Inflammatory macrophage treated with lipopolysaccharide for 1 hour (primary cell): ENCODE results near the gene CYP2W1.
"Not testable (repeated sequence)": the region's sequence is repeated elsewhere in the genome, so short reads cannot be mapped to it uniquely, and the experiment has no call there.

Experiments
- DNase-seq, 2 donors: peaks; one replicate each; pipeline ENCODE4 v3.0.0-alpha.2; 2020 to 2022

Gene CYP2W1

GRCh38 chr7:997404-998395 lies 14.7 kb downstream of the CYP2W1 start:
- no peak for DNase-seq

- DNase-seq, result no peak
These were observed 16.3 kb downstream of the CYP2W1 start for GRCh38 chr7:999149-999879.

- no peak for DNase-seq
These were observed 17.3 kb downstream of the CYP2W1 start for GRCh38 chr7:999941-1000935.

DNA sequence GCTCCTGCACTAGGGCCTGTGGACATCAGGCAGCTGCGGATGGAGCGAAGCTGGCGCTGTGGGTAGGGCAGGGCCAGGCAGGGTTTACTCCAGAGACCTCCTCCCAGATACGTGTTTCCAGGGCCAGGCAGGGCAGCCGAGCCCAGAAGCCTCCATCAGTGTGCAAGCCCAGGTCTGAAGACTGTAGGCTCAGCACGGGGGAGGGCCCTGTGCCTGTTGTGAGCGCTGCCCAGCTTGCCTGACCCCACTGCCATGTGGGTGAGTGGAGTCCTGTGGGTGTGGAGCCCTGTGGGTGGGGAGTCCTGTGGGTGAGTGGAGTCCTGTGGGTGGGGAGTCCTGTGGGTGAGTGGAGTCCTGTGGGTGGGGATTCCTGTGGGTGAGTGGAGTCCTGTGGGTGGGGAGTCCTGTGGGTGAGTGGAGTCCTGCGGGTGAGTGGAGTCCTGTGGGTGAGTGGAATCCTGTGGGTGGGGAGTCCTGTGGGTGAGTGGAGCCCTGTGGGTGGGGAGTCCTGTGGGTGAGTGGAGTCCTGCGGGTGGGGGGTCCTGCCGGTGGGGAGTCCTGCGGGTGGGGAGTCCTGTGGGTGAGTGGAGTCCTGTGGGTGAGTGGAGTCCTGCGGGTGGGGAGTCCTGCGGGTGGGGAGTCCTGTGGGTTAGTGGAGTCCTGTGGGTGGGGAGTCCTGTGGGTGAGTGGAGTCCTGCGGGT lies 18.2 kb downstream of the CYP2W1 start:
- not testable (repeated sequence) for DNase-seq

GRCh38 chr7:1002026-1002425 lies 19.0 kb downstream of the CYP2W1 start:
- DNase-seq, result not testable (repeated sequence)

DNA sequence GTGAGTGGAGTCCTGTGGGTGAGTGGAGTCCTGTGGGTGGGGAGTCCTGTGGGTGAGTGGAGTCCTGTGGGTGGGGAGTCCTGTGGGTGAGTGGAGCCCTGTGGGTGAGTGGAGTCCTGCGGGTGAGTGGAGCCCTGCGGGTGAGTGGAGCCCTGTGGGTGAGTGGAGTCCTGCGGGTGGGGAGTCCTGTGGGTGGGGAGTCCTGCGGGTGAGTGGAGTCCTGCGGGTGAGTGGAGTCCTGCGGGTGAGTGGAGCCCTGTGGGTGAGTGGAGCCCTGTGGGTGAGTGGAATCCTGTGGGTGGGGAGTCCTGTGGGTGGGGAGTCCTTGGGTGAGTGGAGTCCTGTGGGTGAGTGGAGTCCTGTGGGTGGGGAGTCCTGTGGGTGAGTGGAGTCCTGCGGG lies 19.5 kb downstream of the CYP2W1 start:
- DNase-seq, result not testable (repeated sequence)

DNA sequence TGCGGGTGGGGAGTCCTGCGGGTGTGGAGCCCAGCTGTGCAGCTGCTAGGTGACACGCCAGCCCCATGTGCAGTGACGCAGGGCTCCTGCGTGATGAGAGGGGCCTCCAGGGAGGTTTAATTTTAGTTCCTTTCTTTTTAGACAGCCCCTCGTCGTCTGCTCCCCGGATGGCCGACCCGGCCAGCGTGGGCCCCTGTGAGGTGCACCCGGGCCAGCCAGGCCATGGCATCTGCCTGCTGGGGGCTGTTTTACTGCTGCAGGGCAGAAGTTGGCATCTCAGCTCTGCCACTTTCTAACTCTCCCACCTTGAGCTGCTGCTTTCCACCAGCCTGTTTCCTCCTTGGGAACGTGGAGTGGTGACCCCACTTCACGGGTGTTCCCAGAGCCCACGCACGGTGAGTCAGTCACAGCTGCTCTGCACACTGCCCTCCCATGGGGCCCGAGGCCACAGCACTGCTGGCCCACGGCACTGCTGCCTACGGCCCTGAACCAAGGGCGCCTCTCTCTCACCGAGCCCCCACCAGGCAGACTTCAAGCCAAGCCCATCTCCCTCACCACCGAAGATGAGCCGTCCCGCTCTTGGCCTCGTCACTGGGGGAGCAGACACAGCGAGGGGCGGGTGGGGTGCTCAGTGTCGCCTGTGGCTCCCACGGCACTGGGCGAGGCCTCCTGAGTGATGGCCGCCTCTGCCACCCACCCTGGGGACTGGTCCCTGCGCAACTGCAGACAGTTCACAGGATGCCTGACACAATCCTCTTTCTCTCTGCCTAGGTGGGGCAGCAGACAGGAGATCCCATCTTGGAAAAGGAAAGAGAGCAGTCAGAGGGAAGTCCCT lies 21.3 kb downstream of the CYP2W1 start:
- peak in 1 of 2 donors; percentile 39 for DNase-seq

DNA sequence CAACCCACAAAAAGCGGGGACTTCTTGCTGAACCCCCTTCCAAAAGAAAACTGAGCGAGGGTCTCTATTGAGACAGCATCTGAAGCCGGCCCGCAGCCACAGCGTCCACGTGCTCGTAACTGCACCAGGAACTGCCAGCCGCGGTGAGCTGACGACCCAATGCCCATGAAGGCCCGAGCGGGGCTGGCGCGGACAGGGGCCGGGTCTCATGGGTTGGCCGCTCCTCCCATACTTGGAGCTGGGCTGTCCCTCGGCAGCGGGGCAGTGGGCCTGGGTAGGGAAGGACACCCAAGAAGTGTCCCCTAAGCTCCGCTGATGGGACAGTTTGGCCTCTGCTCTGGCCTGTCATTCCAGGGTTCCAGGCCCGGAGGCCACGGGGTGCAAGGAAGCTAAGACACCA lies 22.3 kb downstream of the CYP2W1 start:
- no peak for DNase-seq

DNA sequence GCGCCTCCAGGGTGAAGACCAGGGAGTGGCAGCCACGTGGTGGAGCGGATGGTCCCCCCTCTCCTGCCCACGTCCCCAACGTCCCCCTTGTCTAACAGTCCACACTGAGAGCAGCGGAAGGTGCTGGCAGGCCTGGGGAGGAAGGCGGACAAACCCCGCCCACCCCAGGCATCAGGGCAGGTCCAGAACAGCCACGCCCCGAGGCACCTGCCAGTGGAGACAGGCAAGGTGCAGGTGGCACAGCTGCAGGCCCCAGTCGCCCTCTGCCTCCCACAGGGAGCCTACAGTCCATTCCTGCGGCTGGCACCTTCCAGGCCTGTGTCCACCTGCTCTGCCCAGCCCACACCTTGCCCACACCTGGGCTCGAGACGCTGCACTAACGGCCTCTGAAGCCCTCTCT lies 24.9 kb downstream of the CYP2W1 start:
- no peak for DNase-seq

- no peak for DNase-seq
These were observed 25.9 kb downstream of the CYP2W1 start for GRCh38 chr7:1008733-1009363.

DNA sequence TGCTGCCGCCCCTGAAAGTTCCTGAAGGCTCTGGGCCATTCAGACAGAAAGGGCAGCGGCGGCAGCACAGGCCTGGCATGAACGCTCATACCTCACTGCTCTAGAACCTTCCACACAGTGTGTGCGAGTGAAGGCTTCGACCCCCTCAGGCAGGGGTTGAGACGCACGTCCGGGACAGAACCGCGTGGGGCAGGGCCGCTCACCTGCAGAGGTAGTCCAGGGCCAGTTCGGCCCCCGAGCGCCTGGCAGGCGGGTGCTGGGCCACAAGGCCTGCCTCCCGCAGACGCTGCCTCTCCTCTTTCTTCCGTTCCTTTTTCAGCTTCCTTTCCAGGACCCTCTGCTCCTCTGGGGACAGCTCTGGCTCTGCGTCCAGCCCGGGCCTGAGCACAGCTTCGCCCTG lies 26.8 kb downstream of the CYP2W1 start:
- DNase-seq, result no peak

GRCh38 chr7:1010226-1010625 lies 27.2 kb downstream of the CYP2W1 start:
- no peak for DNase-seq

DNA sequence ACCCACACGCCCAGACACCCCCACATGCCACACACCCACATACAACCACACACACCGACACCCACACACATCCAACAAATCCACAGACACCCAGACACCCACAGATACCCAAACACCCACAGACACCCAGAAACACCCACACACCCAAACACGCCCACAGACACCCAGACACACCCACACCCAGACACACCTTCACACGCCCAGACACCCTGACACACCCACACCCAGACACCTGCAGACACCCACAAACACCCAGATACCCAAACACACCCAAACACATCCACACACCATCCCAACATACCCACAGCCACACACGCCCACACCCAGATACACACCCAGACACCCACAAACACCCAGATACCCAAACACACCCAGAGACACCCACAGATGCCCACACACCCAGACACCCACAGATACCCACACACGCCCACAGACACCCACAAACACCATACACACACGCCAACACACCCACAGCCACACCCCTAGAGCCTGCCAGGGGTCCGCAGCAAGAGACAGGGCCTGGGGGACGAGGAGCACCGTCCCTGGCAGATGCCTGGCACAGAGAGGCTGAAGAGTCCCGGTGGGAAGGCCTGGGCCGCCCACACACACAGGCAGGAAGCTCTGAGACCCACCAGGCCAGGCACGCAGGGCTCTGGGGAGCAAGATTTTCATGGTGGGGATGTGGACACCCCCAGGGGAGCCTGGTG lies 28.5 kb downstream of the CYP2W1 start:
- DNase-seq, result no peak

GRCh38 chr7:1012004-1012715 lies 29.2 kb downstream of the CYP2W1 start:
- no peak for DNase-seq

DNA sequence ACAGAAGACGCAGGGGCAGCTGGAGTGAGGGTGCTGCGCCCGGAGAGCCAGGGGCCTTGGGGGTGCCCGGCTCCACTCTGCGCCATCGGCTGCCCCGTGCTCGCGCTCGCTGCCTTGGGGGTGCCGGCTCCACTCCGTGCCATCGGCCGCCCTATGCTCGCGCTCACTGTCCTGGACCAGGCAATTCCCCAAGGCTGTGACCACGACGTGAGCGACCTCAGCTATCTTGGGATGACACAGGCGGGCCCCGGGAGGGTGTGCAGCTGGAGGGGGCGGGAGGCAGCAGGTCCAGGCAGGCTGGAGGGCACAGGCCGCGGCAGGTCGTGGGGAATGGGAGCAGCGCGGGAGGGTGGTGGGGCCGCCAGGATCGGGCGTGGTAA lies 29.7 kb downstream of the CYP2W1 start:
- DNase-seq, result no peak

GRCh38 chr7:1013581-1013980 lies 30.6 kb downstream of the CYP2W1 start:
- no peak for DNase-seq

- no peak for DNase-seq
These were observed 31.7 kb downstream of the CYP2W1 start for GRCh38 chr7:1014681-1015080.

- DNase-seq, result no peak
These were observed 32.5 kb downstream of the CYP2W1 start for GRCh38 chr7:1015196-1016121.
